ENCODE results near the gene SPRED3.

SPRED3 gene

GRCh38 chr19:38369584-38369983, 18.9 kb upstream of the SPRED3 start:
- no peak for TF ChIP-seq CTCF (IDR thresholded peaks at IDR 0.05)
- intact Hi-C loops (cut with DNase I; ENCODE audit: low total_unique reads), result no loop called here
- H3K4me3 ChIP-seq, result no peak overlapping the region
- peaks cover 0 to 37% of the 10 kb centered on the region in 2 donors for H3K27me3 ChIP-seq
- H3K4me1 ChIP-seq, result peaks cover 0 to 4% (median 0%) of the 10 kb centered on the region in 4 donors
- no peaks in the 10 kb centered on the region for H3K36me3 ChIP-seq
- DNase-seq, result no peak
- no peaks in the 10 kb centered on the region for H3K9me3 ChIP-seq
- H3K27ac ChIP-seq, result no peak overlapping the region

GRCh38 chr19:38370299-38370698, 18.2 kb upstream of the SPRED3 start:
- no peaks in the 10 kb centered on the region for H3K36me3 ChIP-seq
- intact Hi-C loops (cut with DNase I; ENCODE audit: low total_unique reads), result loop anchor here (5.0 kb wide), 1 partner anchor 33 kb away; the partner anchor contains the start of gene CATSPERG
- no peak for DNase-seq
- H3K4me3 ChIP-seq, result no peak overlapping the region
- no peak overlapping the region for H3K27ac ChIP-seq
- H3K4me1 ChIP-seq, result peaks cover 0 to 7% (median 2%) of the 10 kb centered on the region in 4 donors
- TF ChIP-seq CTCF (IDR thresholded peaks at IDR 0.05), result no peak
- no peaks in the 10 kb centered on the region for H3K9me3 ChIP-seq
- H3K27me3 ChIP-seq, result peaks cover 0 to 30% of the 10 kb centered on the region in 2 donors

GRCh38 chr19:38371081-38371480, 17.4 kb upstream of the SPRED3 start:
- H3K4me3 ChIP-seq, result no peak overlapping the region
- no peak overlapping the region for H3K27ac ChIP-seq
- no peaks in the 10 kb centered on the region for H3K9me3 ChIP-seq
- intact Hi-C loops (cut with DNase I; ENCODE audit: low total_unique reads), result loop anchor here (5.0 kb wide), 1 partner anchor 34 kb away; the partner anchor contains the start of gene CATSPERG
- peaks cover 0 to 24% of the 10 kb centered on the region in 2 donors for H3K27me3 ChIP-seq
- no peaks in the 10 kb centered on the region for H3K36me3 ChIP-seq
- no peak for DNase-seq
- H3K4me1 ChIP-seq, result peaks cover 0 to 15% (median 10%) of the 10 kb centered on the region in 4 donors
- no peak for TF ChIP-seq CTCF (IDR thresholded peaks at IDR 0.05)

- no peak for DNase-seq
- Histone ChIP-seq H3K36me3 (peaks cover 13 to 27% (median 21%) of the 10 kb centered on the region in 3 donors), H3K9me3 (no peaks in the 10 kb centered on the region), H3K27me3 (no peaks in the 10 kb centered on the region), H3K27ac (peak overlapping the region; percentile 82 to 91), H3K4me3 (peak overlapping the region; percentile 66 to 95), H3K4me1 (peaks cover 0 to 25% (median 20%) of the 10 kb centered on the region in 4 donors)
- intact Hi-C loops (cut with DNase I; ENCODE audit: low total_unique reads), result loop anchor here (2.0 to 5.0 kb wide), 2 partner anchors 37 to 141 kb away; partner anchors contain the start of gene CATSPERG
- TF ChIP-seq CTCF (IDR thresholded peaks at IDR 0.05), result no peak
Observed at GRCh38 chr19:38373907-38374331, 14.6 kb upstream of the SPRED3 start.

GRCh38 chr19:38374332-38375097, 14.0 kb upstream of the SPRED3 start, which contains the start of gene PSMD8:
TSS of gene PSMD8 (plus strand) at chr19:38374571. CDS start at chr19:38374602, 31 bp downstream.
- intact Hi-C loops (cut with DNase I; ENCODE audit: low total_unique reads), result loop anchor here (2.0 to 5.0 kb wide), 2 partner anchors 37 to 142 kb away; partner anchors contain the start of gene CATSPERG
- H3K27me3 ChIP-seq, result no peaks in the 10 kb centered on the region
- no peaks in the 10 kb centered on the region for H3K9me3 ChIP-seq
- peak within 1 kb of the TSS; percentile 82 to 91 for H3K27ac ChIP-seq
- peak; percentile 99 to 100 for DNase-seq
- H3K36me3 ChIP-seq, result peaks cover 19 to 33% (median 26%) of the 10 kb centered on the region in 3 donors
- peak in 1 of 2 experiments; percentile 11 for TF ChIP-seq CTCF (IDR thresholded peaks at IDR 0.05)
- peaks cover 0 to 25% (median 20%) of the 10 kb centered on the region in 4 donors for H3K4me1 ChIP-seq
- H3K4me3 ChIP-seq, result peak within 1 kb of the TSS; percentile 66 to 95
